Lower leg skin (tissue), 4 donors: ENCODE measurements around the gene HOXB2. TPM values are rescaled to one million over a fixed set of nuclear protein-coding genes. Genes with fewer than 3 reads are reported as not detected.
A peak's percentile ranks its signal among the peaks of the same experiment; 100 is the strongest.

Experiments used
- DNase-seq, 2 donors: peaks; one replicate each; pipeline ENCODE4 v3.0.0-alpha.2; 2019; ENCODE audit warnings: low spot score in 2 of 2
- H3K4me3 ChIP-seq: fragments of 200-600 bp; sonication (generic); 2 replicates; pipeline ENCODE4 v1.5.1; 2017; ENCODE audit warnings: mild to moderate bottlenecking, low read depth; ENCODE audit not compliant: poor library complexity, severe bottlenecking
- CTCF ChIP-seq, 3 donors: fragments of 450-650 bp; IDR thresholded peaks; one replicate each; pipeline ENCODE4 v1.5.1; 2016; ENCODE audit warnings: antibody characterized with exemption in 3 of 3, mild to moderate bottlenecking in 3 of 3, moderate library complexity in 2 of 3
- POLR2A ChIP-seq, 2 donors: fragments of 450-650 bp; IDR thresholded peaks; one replicate each; pipeline ENCODE4 v1.6.1; 2016 to 2017; ENCODE audit warnings: antibody characterized with exemption in 2 of 2, mild to moderate bottlenecking in 1 of 2, moderate library complexity in 1 of 2
- WGBS, 2 donors: methylation state at CpG; one replicate each; pipeline ENCODE4 v1.1.5; 2018; 5-methylcytosine and 5-hydroxymethylcytosine counted together
- intact Hi-C: fragments of 100-400 bp; cut with DNase I; formaldehyde crosslinking; loops from one replicate; pipeline ENCODE4 v1.15.0; 2023; ENCODE audit warnings: low total_unique reads
- total RNA-seq, 4 donors: library from RNA; depleted of rRNA; stranded (reverse); fragments of >200 nt; gene quantifications; one replicate each; pipeline ENCODE4 v1.1.0, GENCODE V29; 2016

Gene HOXB2
- total RNA-seq, 4 donors from 2014 or later: 5.8 to 34.9 (median 20.9) TPM

DNA sequence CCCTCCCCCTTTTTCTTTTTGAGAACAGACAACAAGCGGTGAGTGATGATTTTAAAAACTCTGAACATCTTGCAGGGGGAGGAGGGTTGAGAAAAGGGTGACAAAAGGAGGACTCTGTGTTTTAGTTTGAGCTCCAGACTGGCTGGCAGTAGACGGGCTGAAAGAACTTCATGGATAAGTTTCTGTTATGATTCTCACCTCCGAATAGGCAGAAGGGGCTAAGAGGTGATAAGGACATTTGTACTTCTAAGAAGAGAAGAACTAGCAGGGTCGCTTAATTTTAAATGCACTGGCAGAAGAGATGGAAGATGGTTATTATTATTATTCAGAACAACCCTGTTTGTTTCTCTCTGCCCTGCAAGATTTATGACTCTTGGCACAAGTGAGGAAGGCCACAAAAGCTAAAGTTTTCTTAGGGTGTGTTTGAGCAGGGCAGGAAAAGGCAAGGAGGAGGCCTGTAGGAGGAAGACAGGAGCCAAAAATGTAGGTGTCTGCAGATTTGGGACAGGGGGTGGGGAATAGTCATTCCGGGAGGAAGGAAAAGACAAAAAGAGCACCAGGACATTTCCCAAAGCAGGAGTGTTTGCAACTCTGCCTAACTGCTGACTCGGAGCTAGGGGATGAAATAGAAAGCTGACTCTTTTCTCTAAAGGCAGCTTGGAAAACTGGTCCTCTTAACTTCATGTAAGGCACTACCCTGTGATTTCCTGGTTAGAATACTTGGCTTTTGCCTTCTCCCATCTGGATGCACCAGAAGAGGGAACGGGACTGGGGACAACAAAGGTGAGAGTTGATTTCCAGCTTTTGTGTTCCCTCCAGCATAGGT lies 11.9 kb upstream of the HOXB2 start:
- DNase-seq: no peak
- TF ChIP-seq POLR2A (IDR thresholded peaks at IDR 0.05) (no peak), CTCF (IDR thresholded peaks at IDR 0.05) (no peak)
- 27 to 33% methylated on average over 7 of the region's 7 CpGs for WGBS, 2 donors
- intact Hi-C loops: no loop called here
- no peak overlapping the region for H3K4me3 ChIP-seq

DNA sequence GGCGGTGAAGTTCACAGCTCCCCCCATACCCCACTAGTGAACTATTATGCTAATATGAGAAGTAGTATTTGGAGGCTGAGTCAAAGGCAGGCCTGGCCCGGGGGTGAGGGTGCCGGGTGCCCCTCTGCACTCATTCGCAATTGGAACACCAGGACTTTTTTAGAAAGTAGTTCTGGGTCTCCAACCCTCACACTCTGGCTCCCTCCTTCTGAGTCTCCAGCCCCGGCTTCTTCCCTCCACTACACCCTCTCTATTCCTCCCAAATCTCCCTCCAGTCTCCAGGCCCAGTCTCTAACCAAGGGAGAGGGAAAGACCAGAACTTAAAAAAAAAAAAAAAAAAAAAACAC lies 11.3 kb upstream of the HOXB2 start:
- intact Hi-C loops: no loop called here
- TF ChIP-seq CTCF (IDR thresholded peaks at IDR 0.05) (no peak), POLR2A (IDR thresholded peaks at IDR 0.05) (no peak)
- no peak for DNase-seq
- no peak overlapping the region for H3K4me3 ChIP-seq
- 52 to 64% methylated on average over 5 of the region's 5 CpGs for WGBS, 2 donors

- intact Hi-C loops: no loop called here
- 15 to 17% methylated on average over 34 to 36 of the region's 36 CpGs for WGBS, 2 donors
- no peak for TF ChIP-seq POLR2A (IDR thresholded peaks at IDR 0.05)
- TF ChIP-seq CTCF (IDR thresholded peaks at IDR 0.05): no peak
- H3K4me3 ChIP-seq: peak overlapping the region; percentile 0
- no peak for DNase-seq
Measured at GRCh38 chr17:48555258-48556228, 10.6 kb upstream of the HOXB2 start.

GRCh38 chr17:48554412-48555257 lies 9.7 kb upstream of the HOXB2 start:
- 38 to 63% methylated on average over 44 of the region's 44 CpGs for WGBS, 2 donors
- intact Hi-C loops: no loop called here
- DNase-seq: no peak
- H3K4me3 ChIP-seq: peak overlapping the region; percentile 0
- TF ChIP-seq POLR2A (IDR thresholded peaks at IDR 0.05) (no peak), CTCF (IDR thresholded peaks at IDR 0.05) (no peak)

DNA sequence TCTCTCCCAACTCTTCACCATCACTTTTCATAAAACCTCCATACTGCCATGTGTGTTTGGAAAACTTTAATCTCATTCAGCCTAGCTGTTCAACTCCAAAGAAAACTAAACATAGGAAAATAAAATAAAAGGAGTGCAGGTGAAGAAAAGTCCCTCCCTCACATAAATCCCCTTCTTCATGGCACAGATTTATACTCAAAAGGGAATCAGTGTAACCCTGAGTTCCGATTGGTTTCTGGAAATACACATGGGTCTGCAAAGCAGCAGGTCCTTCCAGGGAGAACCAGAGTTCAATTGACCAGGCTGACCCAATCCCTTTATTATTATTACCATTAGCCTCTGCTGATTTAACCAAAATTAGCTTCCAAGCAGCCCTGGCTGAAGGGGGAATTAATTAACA lies 8.9 kb upstream of the HOXB2 start:
- DNase-seq: no peak
- no peak for TF ChIP-seq CTCF (IDR thresholded peaks at IDR 0.05)
- TF ChIP-seq POLR2A (IDR thresholded peaks at IDR 0.05): no peak
- intact Hi-C loops: no loop called here
- 50 to 81% methylated on average over 1 of the region's 1 CpG for WGBS, 2 donors
- no peak overlapping the region for H3K4me3 ChIP-seq
